OCI-M2 (cell line): ENCODE measurements around the gene ITM2C.

Experiments used
- DNase-seq: peaks from one replicate; lab custom pipeline; 2025; ENCODE audit not compliant: unreplicated experiment; lab: John Stamatoyannopoulos, UW

Gene ITM2C

DNA sequence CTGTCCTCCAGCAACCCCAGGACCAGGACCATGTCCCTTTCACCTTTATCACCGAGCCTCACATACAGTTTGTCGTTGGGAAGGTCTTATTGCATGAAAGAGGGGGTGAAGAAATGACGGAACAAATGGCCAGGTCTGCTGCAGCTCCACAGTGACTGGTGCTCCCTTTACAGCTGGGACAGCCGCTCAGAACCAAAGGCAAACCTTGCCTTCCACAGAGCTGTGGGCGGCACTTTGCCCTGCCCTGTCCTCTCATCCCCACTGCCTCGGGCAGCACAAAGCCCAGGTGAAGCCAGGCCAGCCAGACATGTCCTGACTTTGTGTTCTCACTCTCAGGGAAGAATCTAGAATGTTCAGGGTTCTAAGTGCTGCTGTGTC is 59.3 kb downstream of the ITM2C start:
- DNase-seq = no peak

DNA sequence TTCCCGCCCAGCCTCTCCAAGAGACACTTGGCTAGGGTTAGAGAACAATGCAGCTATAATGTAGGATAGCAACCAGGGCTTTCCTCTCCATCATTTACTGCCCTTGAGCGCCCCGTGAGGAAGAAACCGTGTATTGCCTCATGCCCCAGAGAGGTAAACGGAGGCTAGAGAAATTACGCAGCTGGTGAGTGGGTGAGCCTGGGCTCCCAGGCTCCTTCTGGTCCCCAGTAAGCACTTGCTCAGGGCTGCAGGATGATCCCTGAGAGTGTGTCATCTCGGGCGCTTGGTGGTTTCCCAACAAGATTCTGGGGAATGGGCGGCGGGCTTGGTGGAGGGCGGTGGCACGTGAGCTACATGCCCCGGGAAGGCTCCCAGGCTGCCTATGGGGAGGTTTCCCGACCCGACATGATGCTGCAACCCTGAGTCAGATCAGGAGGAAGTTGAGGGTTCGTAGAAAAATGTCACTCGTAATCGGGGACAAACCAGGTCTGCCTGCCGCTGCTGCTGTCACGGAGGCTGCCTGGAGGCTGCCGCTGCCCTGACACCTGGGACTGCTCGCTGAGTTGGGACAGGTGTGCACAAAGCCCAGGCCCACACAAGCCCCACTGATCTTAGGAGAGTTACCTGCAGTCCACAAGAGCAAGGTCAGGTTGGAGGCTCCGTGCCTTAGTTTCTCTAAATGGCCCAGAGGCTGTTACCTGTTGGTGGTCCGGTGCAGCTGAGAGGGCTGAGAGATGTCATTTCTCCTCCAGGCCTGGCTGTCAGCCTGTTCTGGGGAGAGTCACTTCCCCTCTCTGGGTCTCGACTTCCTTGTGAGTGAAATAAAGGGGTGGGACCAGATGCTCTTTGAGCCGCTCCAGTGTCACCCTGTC is 60.0 kb downstream of the ITM2C start, which contains the start of gene GPR55:
Gene GPR55 (minus strand): TSS at position 773 of the 872 bp plus-strand sequence. CDS start 14,280 bp downstream, outside the sequence.
- DNase-seq = no peak

DNA sequence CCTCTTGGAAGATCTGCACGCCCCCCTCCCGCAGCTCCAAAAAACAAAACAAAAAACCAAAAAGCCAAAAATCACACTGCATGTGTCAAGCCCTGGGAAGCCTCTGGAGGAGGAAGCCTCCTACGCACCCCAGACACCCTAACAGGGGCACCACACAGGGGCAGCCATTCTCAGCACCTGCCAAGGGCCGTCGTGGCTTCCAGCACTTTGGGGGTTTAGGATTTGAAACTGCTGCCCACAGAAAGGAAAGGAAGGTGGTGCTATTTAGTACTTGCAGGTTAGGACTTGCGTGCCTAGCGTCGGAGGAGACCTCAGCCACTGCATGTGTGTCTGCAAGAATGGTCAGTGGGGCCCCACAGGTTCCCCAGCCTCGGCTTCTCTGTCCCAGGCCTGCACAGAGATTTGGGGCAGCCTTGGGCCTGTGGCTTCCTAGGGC is 60.7 kb downstream of the ITM2C start:
- DNase-seq = no peak

DNA sequence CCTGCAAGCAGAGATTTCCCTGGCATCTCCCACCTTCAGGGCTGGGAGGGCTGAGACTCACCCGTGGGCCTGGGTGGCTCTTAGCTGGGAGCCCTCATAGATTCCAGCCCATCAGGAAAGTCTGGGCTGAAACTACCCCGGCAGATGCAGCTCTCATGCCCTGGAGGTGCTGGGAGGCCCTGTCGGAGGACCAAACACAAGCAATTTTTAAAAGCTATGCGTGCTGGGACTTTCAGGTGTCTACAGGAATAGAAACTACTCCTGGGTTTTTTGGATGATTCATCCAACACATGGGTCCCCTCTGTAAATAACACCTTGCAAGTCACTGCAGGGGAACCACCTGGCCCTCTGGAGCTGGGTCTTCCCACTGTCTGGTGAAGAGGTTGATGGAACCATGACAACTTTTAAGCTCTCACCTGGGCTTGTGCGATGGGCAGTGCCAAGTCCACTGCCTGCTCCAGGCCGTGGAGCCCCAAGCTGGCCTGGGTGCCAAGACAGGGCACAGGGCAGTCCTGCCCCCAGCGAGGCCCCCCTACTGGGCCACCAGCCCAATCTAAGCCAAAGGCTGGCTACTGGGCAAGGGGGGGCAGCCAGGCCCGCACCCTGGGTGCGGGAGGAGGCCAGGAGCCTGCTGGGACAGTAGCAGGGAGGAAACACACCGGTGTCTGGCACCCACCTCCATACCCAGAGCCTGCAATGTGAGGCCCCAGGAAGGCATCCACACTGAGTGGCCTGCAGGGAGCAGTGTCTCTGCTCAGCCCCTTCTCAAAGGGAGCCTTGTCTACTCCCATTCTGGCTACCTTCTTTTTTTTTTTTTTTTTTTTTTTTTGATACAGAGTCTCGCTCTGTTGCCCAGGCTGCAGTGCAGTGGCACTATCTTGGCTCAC is 61.4 kb downstream of the ITM2C start:
- no peak for DNase-seq

DNA sequence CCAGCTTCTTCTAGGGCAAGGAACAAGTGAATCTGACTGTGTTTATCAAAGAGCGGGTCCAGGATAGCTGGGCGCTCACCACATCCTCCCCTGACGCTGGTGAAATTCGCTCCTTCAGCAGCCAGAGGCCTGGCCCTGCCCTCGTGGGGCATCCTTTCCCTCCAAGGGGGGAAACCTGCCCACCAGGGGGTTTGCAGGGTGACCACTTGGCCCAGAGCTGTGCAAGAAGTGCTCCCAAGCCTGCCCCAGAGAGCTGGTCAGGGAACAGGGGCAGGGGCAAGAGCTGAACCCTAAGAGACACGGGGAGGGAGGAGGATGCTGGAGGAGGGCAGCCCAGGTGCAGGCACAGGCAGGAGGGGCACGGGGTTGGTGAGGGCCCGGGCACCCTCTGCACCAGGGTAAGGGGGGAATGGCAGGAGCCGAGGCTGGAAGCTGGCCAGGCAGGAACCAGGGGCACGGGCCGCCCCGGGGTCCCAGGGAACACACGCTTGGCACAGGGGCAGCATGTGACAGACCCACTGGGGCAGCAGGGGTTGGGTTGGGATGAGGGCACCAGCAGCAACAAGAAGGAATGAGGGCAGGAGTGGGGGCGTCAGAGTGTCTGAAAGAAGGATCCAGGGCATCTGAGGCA is 63.1 kb downstream of the ITM2C start:
- no peak for DNase-seq
